H1 (cell line): ENCODE results near the gene PLPP4. TPM values are rescaled to one million over a fixed set of nuclear protein-coding genes. Genes with fewer than 3 reads are reported as not detected.

Source experiments
- ATF2 ChIP-seq: IDR thresholded peaks from 2 replicates; pipeline ENCODE4 v1.6.1; 2012; ENCODE audit warnings: low read length, inconsistent platforms
- BACH1 ChIP-seq: IDR thresholded peaks from 2 replicates; pipeline ENCODE4 v1.6.1; 2012; ENCODE audit warnings: low read length, improper control_type of control experiment
- CBX5 ChIP-seq: fragments of 300-800, 300-1000 bp; sonication (generic); IDR thresholded peaks from 2 replicates; pipeline ENCODE4 v1.7.1; 2016; ENCODE audit warnings: antibody characterized with exemption, low read length, low read depth
- JUND ChIP-seq: IDR thresholded peaks from 2 replicates; pipeline ENCODE4 v1.6.1; 2011; ENCODE audit warnings: mild to moderate bottlenecking, improper control_type of control experiment, low read length
- RAD21 ChIP-seq, 2 experiments: IDR thresholded peaks in 1 of 2; conservative IDR thresholded peaks in 1 of 2; 2 replicates each; pipeline ENCODE4 v1.6.1; 2011; ENCODE audit warnings: low read depth in 2 of 2, low read length in 2 of 2, improper control_type of control experiment in 1 of 2, inconsistent platforms in 1 of 2, mild to moderate bottlenecking in 1 of 2, moderate library complexity in 1 of 2
- SIN3A ChIP-seq, 2 experiments: IDR thresholded peaks in 1 of 2; conservative IDR thresholded peaks in 1 of 2; 2 replicates each; pipeline ENCODE4 v1.6.1; 2011 to 2012; ENCODE audit warnings: low read length in 2 of 2, improper control_type of control experiment in 1 of 2, low read depth in 1 of 2, mild to moderate bottlenecking in 1 of 2
- USF2 ChIP-seq: IDR thresholded peaks from 2 replicates; pipeline ENCODE4 v1.6.1; 2011; ENCODE audit warnings: low read length, improper control_type of control experiment
- polyA plus RNA-seq, 7 experiments: library from polyadenylated mRNA; depleted of rRNA in 3 of 7; stranded (reverse) in 5 of 7; unstranded in 2 of 7; fragments of >200 nt in 5 of 7; fragments of 200-250 nt in 2 of 7; gene quantifications; 1 replicate in 5 of 7; 2 replicates in 1 of 7; 4 replicates in 1 of 7; pipeline versions ENCODE4 v1.2.1 to v1.2.3, GENCODE V29; 2011 to 2013; ENCODE audit warnings: missing spikeins in 2 of 7, mixed read lengths in 2 of 7
- total RNA-seq: library from RNA; stranded (reverse); fragmentation: NEBNext Ultra II Directional; extraction: Animal tissue kit (Norgen Biotek cat#: 25700); gene quantifications from 2 replicates; pipeline ENCODE4 v1.2.1, GENCODE V29; 2021

PLPP4 gene
- total and polyA plus RNA-seq, 2 of the 8 experiments (the other 6 are each of a cell fraction or from before 2014, with no cell fraction given): 0.30 TPM; not detected in 1

- TF ChIP-seq ATF2 (no peak), CBX5 (no peak), SIN3A (conservative IDR thresholded peaks at IDR 0.05 in 1 of 2, IDR thresholded peaks at IDR 0.05 in 1 of 2; ENCODE audit: low read depth in 1 of 2, low read length in 2 of 2) (no peak), RAD21 (IDR thresholded peaks at IDR 0.05 in 1 of 2, conservative IDR thresholded peaks at IDR 0.05 in 1 of 2; ENCODE audit: low read depth in 2 of 2, low read length in 2 of 2) (no peak), USF2 (no peak), BACH1 (no peak), JUND (no peak)
Observed at GRCh38 chr10:120630266-120630665, 173.2 kb downstream of the PLPP4 start (continued).
